Measurements from ENCODE around the gene KRTAP6-3.

The KRTAP6-3 gene, protein sequence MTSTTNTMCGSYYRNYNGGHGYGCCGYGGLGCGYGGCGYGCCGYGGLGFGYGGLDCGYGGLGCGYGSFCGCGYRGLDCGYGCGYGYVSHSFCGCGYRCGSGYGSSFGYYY

GRCh38 chr21:30592140-30592539, at the start of gene KRTAP6-3:
Gene KRTAP6-3 (plus strand): TSS chr21:30592440. CDS start chr21:30592446, 6 bp downstream.
- DNase-seq: no peak

GRCh38 chr21:30552782-30553181, 39.5 kb upstream of the KRTAP6-3 start:
- no peak for DNase-seq

- no peak for DNase-seq
These were observed 37.1 kb upstream of the KRTAP6-3 start for GRCh38 chr21:30555095-30555494.

- no peak for DNase-seq
These were observed 30.9 kb upstream of the KRTAP6-3 start, which contains the start of gene KRTAP19-7 for GRCh38 chr21:30561264-30561895. Gene KRTAP19-7 (minus strand): TSS chr21:30561314. CDS start chr21:30561289, 25 bp downstream.

- DNase-seq: no peak
These were observed 30.3 kb upstream of the KRTAP6-3 start for GRCh38 chr21:30561957-30562356.

DNA sequence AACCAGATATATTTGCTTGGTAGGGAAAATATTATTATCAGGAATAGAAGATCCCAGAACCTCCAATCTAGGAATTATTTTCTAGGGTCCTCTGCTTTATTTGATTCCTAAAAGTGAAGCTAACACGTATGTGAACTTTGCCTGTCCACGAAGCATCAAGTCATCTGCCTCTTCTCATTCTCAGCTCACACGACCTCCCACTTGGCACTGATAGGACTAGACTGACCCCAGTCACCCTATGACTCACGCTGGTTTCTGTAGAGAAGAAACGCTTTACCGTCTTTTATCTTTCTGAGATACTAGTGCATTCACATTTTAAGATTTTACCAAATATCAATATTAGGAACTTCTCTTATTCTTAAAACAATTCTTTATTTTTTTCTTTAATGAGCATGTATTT, 29.2 kb upstream of the KRTAP6-3 start:
- no peak for DNase-seq

DNA sequence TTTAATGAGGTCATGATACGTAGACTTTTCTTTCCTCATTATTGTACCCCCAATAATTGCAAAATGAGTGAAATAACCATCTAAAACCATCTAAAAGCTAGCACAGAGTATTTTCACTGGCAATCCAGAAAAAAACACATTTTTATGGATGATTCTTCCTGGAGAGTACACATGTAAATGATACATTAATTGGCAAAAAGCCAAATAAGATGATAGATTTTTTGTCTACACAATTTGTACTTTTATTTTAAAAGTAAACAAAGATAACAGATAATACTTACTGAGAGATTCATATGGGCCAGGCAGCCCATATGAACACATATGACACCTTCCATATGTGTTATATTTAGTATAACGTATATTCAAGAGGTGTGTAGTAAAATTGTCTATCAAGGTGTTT, 28.6 kb upstream of the KRTAP6-3 start:
- DNase-seq: no peak

- DNase-seq: no peak
These were observed 24.6 kb upstream of the KRTAP6-3 start for GRCh38 chr21:30567617-30568016.

- no peak for DNase-seq
These were observed 14.5 kb upstream of the KRTAP6-3 start for GRCh38 chr21:30577766-30578165.

DNA sequence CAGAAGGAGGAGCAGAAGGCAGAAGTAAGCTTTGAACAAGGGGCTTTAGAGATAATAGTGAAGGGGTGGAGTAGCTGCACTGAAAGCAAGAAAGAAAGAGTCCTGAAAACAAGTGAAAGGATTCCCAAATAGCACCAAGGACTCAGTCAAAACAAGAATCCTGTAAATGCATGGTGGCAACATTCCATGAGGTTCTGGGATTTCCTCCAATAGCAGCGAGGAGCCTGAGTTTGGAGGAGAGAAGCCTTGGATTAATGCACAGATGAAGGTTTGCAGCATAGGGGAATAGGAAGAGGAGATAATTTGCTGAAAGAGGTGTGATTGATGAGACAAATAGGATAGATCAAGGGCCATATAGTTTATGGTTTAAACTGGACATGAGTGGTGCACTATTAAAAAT, 12.9 kb upstream of the KRTAP6-3 start:
- no peak for DNase-seq

GRCh38 chr21:30580132-30580531, 12.1 kb upstream of the KRTAP6-3 start:
- DNase-seq: no peak

GRCh38 chr21:30582870-30583269, 9.4 kb upstream of the KRTAP6-3 start:
- no peak for DNase-seq

DNA sequence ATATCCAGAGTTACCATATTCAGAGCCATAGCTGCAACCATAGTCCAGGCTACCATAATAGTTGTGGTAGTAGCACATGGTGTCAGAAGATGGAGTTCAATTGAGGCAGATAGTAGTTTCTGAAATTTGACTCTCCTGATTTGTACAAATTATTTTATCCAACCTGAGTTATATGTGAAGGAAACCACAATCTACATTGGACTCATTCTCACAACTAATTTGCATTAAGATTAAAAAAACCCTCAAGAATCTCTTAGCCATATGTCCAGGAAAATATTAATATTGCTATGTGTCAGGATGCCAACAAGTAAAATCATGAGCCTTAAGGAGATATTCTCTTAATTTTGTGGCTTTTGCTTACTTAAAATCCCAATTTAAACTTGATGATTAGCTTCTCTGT, 1.9 kb upstream of the KRTAP6-3 start, which contains the start of gene KRTAP22-2:
KRTAP22-2 (minus strand) TSS at position 101 of the 400 bp plus-strand sequence.
- DNase-seq: no peak

GRCh38 chr21:30598802-30599201, 6.6 kb downstream of the KRTAP6-3 start, which contains the start of gene KRTAP6-2:
Gene KRTAP6-2 (minus strand): TSS chr21:30598902. CDS start chr21:30598874, 28 bp downstream.
- no peak for DNase-seq

GRCh38 chr21:30600787-30601186, 8.5 kb downstream of the KRTAP6-3 start, which contains the start of gene KRTAP22-1:
Gene KRTAP22-1 (plus strand): TSS chr21:30601087.
- no peak for DNase-seq

GRCh38 chr21:30605968-30606367, 13.7 kb downstream of the KRTAP6-3 start:
- DNase-seq: no peak

- no peak for DNase-seq
These were observed 19.9 kb downstream of the KRTAP6-3 start for GRCh38 chr21:30612132-30612531.

- no peak for DNase-seq
These were observed 21.6 kb downstream of the KRTAP6-3 start, which contains the start of gene KRTAP6-1 for GRCh38 chr21:30613836-30614235. Gene KRTAP6-1 (minus strand): TSS chr21:30613930. CDS start chr21:30613904, 26 bp downstream.

DNA sequence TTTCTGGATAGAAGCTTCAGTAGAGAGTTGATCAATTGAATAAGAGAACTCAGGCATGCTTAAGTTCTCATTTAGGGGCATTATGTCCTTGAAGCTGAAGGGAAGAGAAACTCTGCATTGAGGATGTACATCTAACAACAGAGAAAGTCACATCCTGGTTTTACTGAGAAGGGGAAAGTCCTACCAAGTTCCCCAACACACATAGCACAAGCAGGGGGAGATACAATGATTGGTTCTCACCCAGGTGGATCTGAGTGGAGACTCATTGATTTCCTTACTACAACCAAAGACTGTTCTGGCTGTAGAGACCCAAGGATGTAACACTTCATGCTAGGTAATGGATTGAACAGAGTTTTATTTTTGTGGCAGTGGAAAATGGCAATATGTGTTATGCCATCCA, 23.0 kb downstream of the KRTAP6-3 start:
- no peak for DNase-seq

GRCh38 chr21:30616125-30616524, 23.9 kb downstream of the KRTAP6-3 start, which contains the start of gene KRTAP20-1:
Gene KRTAP20-1 (plus strand): TSS chr21:30616425. CDS start chr21:30616455, 30 bp downstream.
- DNase-seq: no peak

- DNase-seq: peak; percentile 6
These were observed 27.8 kb downstream of the KRTAP6-3 start for GRCh38 chr21:30620080-30620479.

DNA sequence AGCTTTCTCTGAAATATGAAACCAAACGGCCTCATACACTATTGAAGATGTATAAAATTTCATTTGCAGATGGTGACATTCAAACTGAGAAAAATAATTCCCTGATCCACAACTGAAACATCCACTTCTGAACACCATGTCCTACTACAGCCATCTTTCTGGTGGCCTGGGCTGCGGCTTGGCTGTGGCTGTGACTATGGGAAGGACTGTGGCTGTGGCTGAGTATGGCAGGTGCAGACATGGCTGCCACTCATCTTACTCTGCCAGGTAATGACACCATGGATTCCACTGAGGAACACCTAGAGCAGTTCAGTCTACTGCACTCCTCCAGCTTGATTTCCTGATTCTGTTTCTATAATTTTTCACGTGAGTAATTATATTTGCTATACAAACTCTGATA, 28.3 kb downstream of the KRTAP6-3 start, which contains the start of gene KRTAP20-4:
KRTAP20-4 (plus strand) TSS at position 106 of the 400 bp plus-strand sequence.
- no peak for DNase-seq

- DNase-seq: no peak
These were observed 31.1 kb downstream of the KRTAP6-3 start for GRCh38 chr21:30623362-30623761.
